Progenitor cell of endocrine pancreas (in vitro differentiated cells): ENCODE results near the gene TMEM244. TPM values are rescaled to one million over a fixed set of nuclear protein-coding genes. Genes with fewer than 3 reads are reported as not detected.
"Not testable (repeated sequence)": the region's sequence is repeated elsewhere in the genome, so short reads cannot be mapped to it uniquely, and the experiment has no call there.

Source experiments
- DNase-seq: peaks from one replicate; pipeline ENCODE4 v3.0.0; 2021; ENCODE audit warnings: low spot score; ENCODE audit not compliant: unreplicated experiment
- H3K27ac Mint-ChIP-seq: 2 replicates; pipeline ENCODE4 v1.8.0; 2021; ENCODE audit warnings: mild to moderate bottlenecking, moderate library complexity, mixed read lengths
- H3K27me3 Mint-ChIP-seq: 2 replicates; pipeline ENCODE4 v1.8.0; 2021; ENCODE audit warnings: mixed read lengths
- H3K36me3 Mint-ChIP-seq: 2 replicates; pipeline ENCODE4 v1.8.0; 2022; ENCODE audit warnings: mixed read lengths; ENCODE audit not compliant: insufficient read depth
- H3K4me1 Mint-ChIP-seq: 2 replicates; pipeline ENCODE4 v1.8.0; 2021; ENCODE audit warnings: low read depth, mixed read lengths
- H3K4me3 Mint-ChIP-seq: 2 replicates; pipeline ENCODE4 v1.8.0; 2021; ENCODE audit warnings: low read depth, mild to moderate bottlenecking, moderate library complexity, mixed read lengths
- H3K9me3 Mint-ChIP-seq: 2 replicates; pipeline ENCODE4 v1.8.0; 2021; ENCODE audit warnings: low read depth, mixed read lengths
- total RNA-seq: library from RNA; stranded (reverse); gene quantifications from 2 replicates; pipeline ENCODE4 v1.2.1, GENCODE V29; 2021
- TF ChIP-seq, protein P1 (sequence below): fragments of 200-600 bp; sonication (generic); IDR thresholded peaks from one replicate; pipeline ENCODE4 v1.5.0; 2021; ENCODE audit warnings: antibody characterized with exemption, mild to moderate bottlenecking; ENCODE audit not compliant: unreplicated experiment

Gene TMEM244
- total RNA-seq, 1 donor from 2014 or later = not detected

- Mint-ChIP-seq H3K4me3 (no peak overlapping the region), H3K9me3 (no peaks in the 10 kb centered on the region), H3K36me3 (no peaks in the 10 kb centered on the region), H3K27ac (no peak overlapping the region), H3K4me1 (no peaks in the 10 kb centered on the region), H3K27me3 (no peaks in the 10 kb centered on the region)
- DNase-seq = no peak
- TF ChIP-seq, protein P1, sequence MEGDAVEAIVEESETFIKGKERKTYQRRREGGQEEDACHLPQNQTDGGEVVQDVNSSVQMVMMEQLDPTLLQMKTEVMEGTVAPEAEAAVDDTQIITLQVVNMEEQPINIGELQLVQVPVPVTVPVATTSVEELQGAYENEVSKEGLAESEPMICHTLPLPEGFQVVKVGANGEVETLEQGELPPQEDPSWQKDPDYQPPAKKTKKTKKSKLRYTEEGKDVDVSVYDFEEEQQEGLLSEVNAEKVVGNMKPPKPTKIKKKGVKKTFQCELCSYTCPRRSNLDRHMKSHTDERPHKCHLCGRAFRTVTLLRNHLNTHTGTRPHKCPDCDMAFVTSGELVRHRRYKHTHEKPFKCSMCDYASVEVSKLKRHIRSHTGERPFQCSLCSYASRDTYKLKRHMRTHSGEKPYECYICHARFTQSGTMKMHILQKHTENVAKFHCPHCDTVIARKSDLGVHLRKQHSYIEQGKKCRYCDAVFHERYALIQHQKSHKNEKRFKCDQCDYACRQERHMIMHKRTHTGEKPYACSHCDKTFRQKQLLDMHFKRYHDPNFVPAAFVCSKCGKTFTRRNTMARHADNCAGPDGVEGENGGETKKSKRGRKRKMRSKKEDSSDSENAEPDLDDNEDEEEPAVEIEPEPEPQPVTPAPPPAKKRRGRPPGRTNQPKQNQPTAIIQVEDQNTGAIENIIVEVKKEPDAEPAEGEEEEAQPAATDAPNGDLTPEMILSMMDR = no peak
These were observed 42.9 kb downstream of the TMEM244 start for GRCh38 chr6:129818251-129818650.

DNA sequence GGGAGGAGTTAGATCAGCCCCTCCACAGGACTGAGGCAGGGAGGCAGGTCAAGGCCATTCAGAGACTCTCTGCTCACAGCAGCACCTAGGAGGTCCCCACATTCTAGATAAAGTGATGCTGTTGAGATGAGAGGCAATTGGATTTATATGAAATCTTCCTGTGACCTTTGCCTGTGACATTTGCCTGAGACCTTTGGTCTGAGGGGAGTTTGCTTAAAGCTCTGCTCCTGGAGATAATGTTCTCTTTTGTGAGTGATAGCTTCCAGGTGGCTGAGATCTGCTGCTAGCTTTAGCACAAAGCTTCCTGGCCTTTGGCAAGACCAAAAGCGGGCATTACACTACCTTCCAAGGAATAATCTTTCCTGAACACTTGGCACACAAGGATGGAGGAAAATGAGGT, 43.3 kb downstream of the TMEM244 start:
- no peaks in the 10 kb centered on the region for H3K27me3 Mint-ChIP-seq
- no peaks in the 10 kb centered on the region for H3K9me3 Mint-ChIP-seq
- H3K4me3 Mint-ChIP-seq = no peak overlapping the region
- no peaks in the 10 kb centered on the region for H3K4me1 Mint-ChIP-seq
- TF ChIP-seq, protein P1 = no peak
- no peak overlapping the region for H3K27ac Mint-ChIP-seq
- no peak for DNase-seq
- no peaks in the 10 kb centered on the region for H3K36me3 Mint-ChIP-seq

DNA sequence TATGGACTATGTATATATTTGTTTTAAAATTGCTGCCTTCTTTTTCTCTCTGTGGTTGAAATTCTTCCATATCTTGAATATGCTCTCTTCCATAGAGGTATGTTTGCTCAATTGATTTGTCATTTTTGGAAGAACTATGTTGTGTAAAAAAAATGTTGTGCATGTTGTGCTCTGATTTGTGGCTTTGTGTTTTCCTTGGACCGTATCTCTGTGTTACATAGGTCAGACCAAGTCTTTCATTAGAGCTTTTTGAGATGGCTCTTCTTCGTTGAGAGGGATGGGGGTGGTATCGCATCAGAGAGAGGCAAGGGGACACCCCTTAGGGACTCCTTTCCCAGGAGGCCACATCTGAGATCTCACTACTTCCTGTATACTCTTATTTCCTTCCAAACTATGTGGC, 43.8 kb downstream of the TMEM244 start:
- no peaks in the 10 kb centered on the region for H3K27me3 Mint-ChIP-seq
- H3K4me3 Mint-ChIP-seq = no peak overlapping the region
- TF ChIP-seq, protein P1 = no peak
- H3K27ac Mint-ChIP-seq = no peak overlapping the region
- no peak for DNase-seq
- H3K36me3 Mint-ChIP-seq = no peaks in the 10 kb centered on the region
- H3K4me1 Mint-ChIP-seq = no peaks in the 10 kb centered on the region
- H3K9me3 Mint-ChIP-seq = no peaks in the 10 kb centered on the region

DNA sequence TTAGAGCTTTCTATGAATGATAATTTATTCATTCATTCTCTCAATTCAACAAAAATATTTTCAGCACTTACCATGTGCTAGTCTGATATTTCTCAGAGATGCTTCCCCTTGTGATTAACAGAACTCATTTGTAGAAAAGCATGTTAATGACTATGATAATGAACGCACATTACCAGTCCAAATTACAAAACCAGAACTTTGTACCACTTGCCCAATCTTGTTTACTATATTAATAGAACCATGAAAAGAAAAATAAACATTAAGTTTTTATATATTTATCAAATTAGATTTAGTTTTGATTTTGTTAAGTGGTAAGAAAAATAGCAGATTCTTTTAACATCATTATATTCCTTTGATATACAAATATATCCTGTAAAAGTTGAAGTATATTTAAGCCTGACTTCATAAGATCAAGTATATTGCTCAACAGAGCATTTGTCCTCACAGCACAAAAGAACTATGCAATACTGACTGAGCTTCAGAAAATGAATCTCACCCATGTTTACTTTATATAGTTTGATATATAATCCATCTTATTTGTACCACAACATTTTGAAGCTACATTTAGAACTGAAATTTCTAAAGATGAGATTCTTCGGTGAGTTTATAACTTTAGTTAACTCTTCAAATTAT, 48.9 kb downstream of the TMEM244 start:
- TF ChIP-seq, protein P1 = no peak
- peaks cover 10% of the 10 kb centered on the region for H3K9me3 Mint-ChIP-seq
- no peak overlapping the region for H3K4me3 Mint-ChIP-seq
- no peak for DNase-seq
- H3K27me3 Mint-ChIP-seq = no peaks in the 10 kb centered on the region
- H3K27ac Mint-ChIP-seq = no peak overlapping the region
- no peaks in the 10 kb centered on the region for H3K4me1 Mint-ChIP-seq
- H3K36me3 Mint-ChIP-seq = peaks cover 1% of the 10 kb centered on the region

- H3K4me3 Mint-ChIP-seq, DNase-seq, H3K27ac Mint-ChIP-seq, H3K27me3 Mint-ChIP-seq, H3K4me1 Mint-ChIP-seq, H3K36me3 Mint-ChIP-seq: not testable (repeated sequence)
- H3K9me3 Mint-ChIP-seq = peaks cover 15% of the 10 kb centered on the region
These were observed 54.0 kb downstream of the TMEM244 start for GRCh38 chr6:129807141-129807540.

- not testable (repeated sequence) for H3K27ac Mint-ChIP-seq, H3K27me3 Mint-ChIP-seq, H3K4me1 Mint-ChIP-seq, DNase-seq, H3K4me3 Mint-ChIP-seq, H3K36me3 Mint-ChIP-seq
- peaks cover 10% of the 10 kb centered on the region for H3K9me3 Mint-ChIP-seq
These were observed 58.2 kb downstream of the TMEM244 start for GRCh38 chr6:129802920-129803319.
